ENCODE results near the gene CLASRP.

The CLASRP gene

GRCh38 chr19:45047188-45047797, 8.4 kb downstream of the CLASRP start:
- Histone ChIP-seq H4K20me1 (ENCODE audit: insufficient read depth, low read length) (no peaks in the 10 kb centered on the region), H3F3A (ENCODE audit: insufficient read depth, low read length) (peaks cover 44% of the 10 kb centered on the region), H3K27ac (ENCODE audit: low read length) (peak overlapping the region; percentile 77), H3K9me3 (replicated peaks; ENCODE audit: insufficient read depth, low read length) (no peaks in the 10 kb centered on the region), H2AFZ (ENCODE audit: low read length) (no peak overlapping the region), H3K27me3 (replicated peaks; ENCODE audit: insufficient read depth, low read length) (no peaks in the 10 kb centered on the region), H3K4me2 (ENCODE audit: low read depth, low read length) (peak overlapping the region; percentile 71), H3K36me3 (replicated peaks; ENCODE audit: insufficient read depth, low read length) (peaks cover 13% of the 10 kb centered on the region; the same call in 1 of the 2 replicates), H3K9me2 (replicated peaks; ENCODE audit: insufficient read depth, low read length) (no peaks in the 10 kb centered on the region), H3K4me1 (ENCODE audit: low read length) (peaks cover 49% of the 10 kb centered on the region), H3K79me2 (ENCODE audit: low read length) (peaks cover 89% of the 10 kb centered on the region), H3K4me3 (ENCODE audit: low read length) (peak overlapping the region; percentile 44), H3K9ac (ENCODE audit: low read length) (peak overlapping the region; percentile 36; the same call in 1 of the 2 replicates)
- DNase-seq: peak; percentile 70
- TF ChIP-seq EZH2 (optimal IDR thresholded peaks at IDR 0.05; ENCODE audit: low read depth, low read length) (no peak), CTCF (IDR thresholded peaks at IDR 0.05; ENCODE audit: low read length) (peak; percentile 12; the same call in 1 of the 2 replicates)

GRCh38 chr19:45049073-45049736, 10.4 kb downstream of the CLASRP start:
- TF ChIP-seq CTCF (IDR thresholded peaks at IDR 0.05; ENCODE audit: low read length) (peak; percentile 27), EZH2 (optimal IDR thresholded peaks at IDR 0.05; ENCODE audit: low read depth, low read length) (no peak), EZH2phosphoT487 (IDR thresholded peaks at IDR 0.05; ENCODE audit: low read length) (no peak)
- Histone ChIP-seq H3K9me3 (replicated peaks; ENCODE audit: insufficient read depth, low read length) (no peaks in the 10 kb centered on the region), H3K27me3 (replicated peaks; ENCODE audit: insufficient read depth, low read length) (no peaks in the 10 kb centered on the region), H3K4me2 (ENCODE audit: low read depth, low read length) (peak overlapping the region; percentile 78), H2AFZ (ENCODE audit: low read length) (no peak overlapping the region), H3K4me1 (ENCODE audit: low read length) (peaks cover 48% of the 10 kb centered on the region), H4K20me1 (ENCODE audit: insufficient read depth, low read length) (no peaks in the 10 kb centered on the region), H3K9me2 (replicated peaks; ENCODE audit: insufficient read depth, low read length) (no peaks in the 10 kb centered on the region), H3K9ac (ENCODE audit: low read length) (peak overlapping the region; percentile 53), H3K79me2 (ENCODE audit: low read length) (peaks cover 88% of the 10 kb centered on the region), H3K27ac (ENCODE audit: low read length) (peak overlapping the region; percentile 77), H3K4me3 (ENCODE audit: low read length) (peak overlapping the region; percentile 29; the same call in 1 of the 2 replicates), H3K36me3 (replicated peaks; ENCODE audit: insufficient read depth, low read length) (peaks cover 13% of the 10 kb centered on the region), H3F3A (ENCODE audit: insufficient read depth, low read length) (peaks cover 44% of the 10 kb centered on the region)
- peak; percentile 77 for DNase-seq

GRCh38 chr19:45050036-45050435, 11.2 kb downstream of the CLASRP start:
- peaks cover 88% of the 10 kb centered on the region for H3K79me2 ChIP-seq (ENCODE audit: low read length)
- H3K27me3 ChIP-seq (replicated peaks; ENCODE audit: insufficient read depth, low read length): no peaks in the 10 kb centered on the region
- H3K36me3 ChIP-seq (replicated peaks; ENCODE audit: insufficient read depth, low read length): peaks cover 13% of the 10 kb centered on the region

More at GRCh38 chr19:45050036-45050435, 11.2 kb downstream of the CLASRP start:
- Histone ChIP-seq H3K4me1 (ENCODE audit: low read length) (peaks cover 40% of the 10 kb centered on the region), H4K20me1 (ENCODE audit: insufficient read depth, low read length) (no peaks in the 10 kb centered on the region), H3K9ac (ENCODE audit: low read length) (peak overlapping the region; percentile 26), H2AFZ (ENCODE audit: low read length) (no peak overlapping the region), H3K27ac (ENCODE audit: low read length) (peak overlapping the region; percentile 77; the same call in 1 of the 2 replicates), H3K9me3 (replicated peaks; ENCODE audit: insufficient read depth, low read length) (no peaks in the 10 kb centered on the region), H3K4me2 (ENCODE audit: low read depth, low read length) (peak overlapping the region; percentile 78), H3F3A (ENCODE audit: insufficient read depth, low read length) (peaks cover 40% of the 10 kb centered on the region), H3K9me2 (replicated peaks; ENCODE audit: insufficient read depth, low read length) (no peaks in the 10 kb centered on the region), H3K4me3 (ENCODE audit: low read length) (no peak overlapping the region)
- TF ChIP-seq EZH2 (optimal IDR thresholded peaks at IDR 0.05; ENCODE audit: low read depth, low read length) (no peak), EZH2phosphoT487 (IDR thresholded peaks at IDR 0.05; ENCODE audit: low read length) (no peak), CTCF (IDR thresholded peaks at IDR 0.05; ENCODE audit: low read length) (no peak)
- no peak for DNase-seq
